BLaER1 (cell line): ENCODE results near the gene E2F4.

Experiments used
- H3K27ac ChIP-seq: shearing (Covaris generic); formaldehyde crosslinking; 2 replicates; pipeline ENCODE4 v1.8.1; 2022
- H3K27me3 ChIP-seq: shearing (Covaris generic); formaldehyde crosslinking; 2 replicates; pipeline ENCODE4 v1.8.1; 2022
- H3K36me3 ChIP-seq: shearing (Covaris generic); formaldehyde crosslinking; 2 replicates; pipeline ENCODE4 v1.8.1; 2022
- H3K4me1 ChIP-seq: shearing (Covaris generic); formaldehyde crosslinking; 2 replicates; pipeline ENCODE4 v1.8.1; 2022
- H3K4me2 ChIP-seq: shearing (Covaris generic); formaldehyde crosslinking; 2 replicates; pipeline ENCODE4 v1.8.1; 2022
- H3K4me3 ChIP-seq: shearing (Covaris generic); formaldehyde crosslinking; 2 replicates; pipeline ENCODE4 v1.8.1; 2022
- H3K9ac ChIP-seq: shearing (Covaris generic); formaldehyde crosslinking; 2 replicates; pipeline ENCODE4 v1.8.1; 2022
- H3K9me3 ChIP-seq: shearing (Covaris generic); formaldehyde crosslinking; 2 replicates; pipeline ENCODE4 v1.8.1; 2022
- H4K20me1 ChIP-seq: shearing (Covaris generic); formaldehyde crosslinking; 2 replicates; pipeline ENCODE4 v1.8.1; 2022
- Cebpa-rat ChIP-seq: shearing (Covaris generic); IDR thresholded peaks from 2 replicates; pipeline ENCODE4 v1.8.1; 2022

Gene E2F4

GRCh38 chr16:67182288-67182687 lies 9.7 kb upstream of the E2F4 start:
- Histone ChIP-seq H3K4me2 (peak overlapping the region; percentile 89), H4K20me1 (peaks cover 52% of the 10 kb centered on the region), H3K4me1 (peaks cover 55% of the 10 kb centered on the region), H3K27ac (no peak overlapping the region), H3K9ac (peak overlapping the region; percentile 86; the same call in 1 of the 2 replicates), H3K9me3 (no peaks in the 10 kb centered on the region), H3K36me3 (0 out of 2 replicates have a peak, but pooled peaks cover 5% of the 10 kb centered on the region), H3K4me3 (peak overlapping the region; percentile 71), H3K27me3 (peaks cover 41% of the 10 kb centered on the region)
- TF ChIP-seq Cebpa-rat: no peak

- peak overlapping the region; percentile 88; the same call in 1 of the 2 replicates for H3K27ac ChIP-seq
- peak overlapping the region; percentile 71 for H3K4me3 ChIP-seq
- peaks cover 45% of the 10 kb centered on the region for H4K20me1 ChIP-seq
- peak overlapping the region; percentile 89 for H3K4me2 ChIP-seq
- H3K36me3 ChIP-seq: 0 out of 2 replicates have a peak, but pooled peaks cover 5% of the 10 kb centered on the region
- H3K4me1 ChIP-seq: peaks cover 47% of the 10 kb centered on the region
- H3K9ac ChIP-seq: peak overlapping the region; percentile 86
- TF ChIP-seq Cebpa-rat: no peak
- no peaks in the 10 kb centered on the region for H3K9me3 ChIP-seq
- H3K27me3 ChIP-seq: peaks cover 31% of the 10 kb centered on the region
These were observed 8.7 kb upstream of the E2F4 start for GRCh38 chr16:67183284-67183626.

GRCh38 chr16:67183627-67184452 lies 8.1 kb upstream of the E2F4 start, which contains the start of gene MATCAP1:
MATCAP1 (minus strand) TSS chr16:67183963; CDS start chr16:67180610, 3,353 bp downstream.
- Histone ChIP-seq H3K4me1 (peaks cover 44% of the 10 kb centered on the region), H4K20me1 (peaks cover 39% of the 10 kb centered on the region)
- TF ChIP-seq Cebpa-rat: peak; percentile 60; the same call in 1 of the 2 replicates

GRCh38 chr16:67184453-67184994 lies 7.4 kb upstream of the E2F4 start:
- no peak for TF ChIP-seq Cebpa-rat
- H3K9me3 ChIP-seq: no peaks in the 10 kb centered on the region
- peak overlapping the region; percentile 95 for H3K4me2 ChIP-seq
- H3K36me3 ChIP-seq: 0 out of 2 replicates have a peak, but pooled peaks cover 5% of the 10 kb centered on the region
- peak overlapping the region; percentile 86 for H3K9ac ChIP-seq
- no peak overlapping the region for H3K27ac ChIP-seq
- peaks cover 32% of the 10 kb centered on the region for H4K20me1 ChIP-seq
- peaks cover 23% of the 10 kb centered on the region for H3K27me3 ChIP-seq
- H3K4me3 ChIP-seq: peak overlapping the region; percentile 71
- peaks cover 46% of the 10 kb centered on the region for H3K4me1 ChIP-seq

More at GRCh38 chr16:67183627-67184452, 8.1 kb upstream of the E2F4 start, which contains the start of gene MATCAP1:
- Histone ChIP-seq H3K4me3 (peak within 1 kb of the TSS; percentile 71), H3K27ac (peak within 1 kb of the TSS; percentile 88), H3K9me3 (no peaks in the 10 kb centered on the region), H3K36me3 (0 out of 2 replicates have a peak, but pooled peaks cover 5% of the 10 kb centered on the region), H3K27me3 (peaks cover 26% of the 10 kb centered on the region), H3K9ac (peak within 1 kb of the TSS; percentile 86), H3K4me2 (peak within 1 kb of the TSS; percentile 95)

GRCh38 chr16:67184995-67185650 lies 6.8 kb upstream of the E2F4 start:
- H3K4me3 ChIP-seq: peak overlapping the region; percentile 71
- peaks cover 52% of the 10 kb centered on the region for H3K4me1 ChIP-seq
- no peak overlapping the region for H3K9ac ChIP-seq
- H3K4me2 ChIP-seq: peak overlapping the region; percentile 95
- H3K9me3 ChIP-seq: no peaks in the 10 kb centered on the region
- H3K27me3 ChIP-seq: peaks cover 23% of the 10 kb centered on the region
- no peak overlapping the region for H3K27ac ChIP-seq
- TF ChIP-seq Cebpa-rat: no peak
- peaks cover 26% of the 10 kb centered on the region for H4K20me1 ChIP-seq
- H3K36me3 ChIP-seq: 0 out of 2 replicates have a peak, but pooled peaks cover 3% of the 10 kb centered on the region

GRCh38 chr16:67185651-67186134 lies 6.3 kb upstream of the E2F4 start:
- no peaks in the 10 kb centered on the region for H3K9me3 ChIP-seq
- H3K36me3 ChIP-seq: no peaks in the 10 kb centered on the region
- H3K4me3 ChIP-seq: no peak overlapping the region
- H3K4me2 ChIP-seq: peak overlapping the region; percentile 95; the same call in 1 of the 2 replicates
- TF ChIP-seq Cebpa-rat: no peak
- H3K27ac ChIP-seq: no peak overlapping the region
- peaks cover 23% of the 10 kb centered on the region for H3K27me3 ChIP-seq
- H3K4me1 ChIP-seq: peaks cover 55% of the 10 kb centered on the region
- peaks cover 20% of the 10 kb centered on the region for H4K20me1 ChIP-seq
- H3K9ac ChIP-seq: no peak overlapping the region

- no peaks in the 10 kb centered on the region for H3K9me3 ChIP-seq
- no peak overlapping the region for H3K27ac ChIP-seq
- no peaks in the 10 kb centered on the region for H3K36me3 ChIP-seq
- no peak overlapping the region for H3K4me2 ChIP-seq
- TF ChIP-seq Cebpa-rat: no peak
- H4K20me1 ChIP-seq: peaks cover 12% of the 10 kb centered on the region
- no peak overlapping the region for H3K9ac ChIP-seq
- H3K4me1 ChIP-seq: peaks cover 55% of the 10 kb centered on the region
- H3K4me3 ChIP-seq: no peak overlapping the region
- H3K27me3 ChIP-seq: peaks cover 23% of the 10 kb centered on the region
These were observed 5.4 kb upstream of the E2F4 start for GRCh38 chr16:67186550-67186950.

- Histone ChIP-seq H3K4me1 (peaks cover 50% of the 10 kb centered on the region), H3K27ac (no peak overlapping the region), H3K27me3 (peaks cover 23% of the 10 kb centered on the region), H4K20me1 (peaks cover 13% of the 10 kb centered on the region), H3K9me3 (no peaks in the 10 kb centered on the region), H3K36me3 (no peaks in the 10 kb centered on the region), H3K9ac (no peak overlapping the region), H3K4me2 (no peak overlapping the region), H3K4me3 (no peak overlapping the region)
- TF ChIP-seq Cebpa-rat: no peak
These were observed 4.6 kb upstream of the E2F4 start for GRCh38 chr16:67187175-67187890.

- Histone ChIP-seq H3K4me1 (peaks cover 50% of the 10 kb centered on the region), H3K27me3 (peaks cover 23% of the 10 kb centered on the region), H3K4me2 (no peak overlapping the region), H3K4me3 (no peak overlapping the region), H3K9me3 (no peaks in the 10 kb centered on the region), H3K27ac (no peak overlapping the region), H3K9ac (no peak overlapping the region), H4K20me1 (peaks cover 23% of the 10 kb centered on the region), H3K36me3 (peaks cover 4% of the 10 kb centered on the region; the same call in 1 of the 2 replicates)
- TF ChIP-seq Cebpa-rat: no peak
These were observed 3.6 kb upstream of the E2F4 start for GRCh38 chr16:67188323-67188722.
